Muscle layer of colon (tissue), 2 donors: ENCODE data around the gene TRAF5.

Experiments
- H3K27ac ChIP-seq: one replicate; pipeline ENCODE4 v1.7.0; 2013; ENCODE audit warnings: low read depth, mild to moderate bottlenecking, low read length, moderate library complexity
- H3K27me3 ChIP-seq, 2 donors: one replicate each; pipeline ENCODE4 v1.7.0; 2013; ENCODE audit warnings: low read length in 2 of 2, mild to moderate bottlenecking in 2 of 2; ENCODE audit not compliant: insufficient read depth in 2 of 2, control insufficient read depth in 1 of 2
- H3K36me3 ChIP-seq: one replicate; pipeline ENCODE4 v1.7.0; 2013; ENCODE audit warnings: mild to moderate bottlenecking, low read length; ENCODE audit not compliant: insufficient read depth
- H3K4me1 ChIP-seq: one replicate; pipeline ENCODE4 v1.7.0; 2013; ENCODE audit warnings: mild to moderate bottlenecking, low read length; ENCODE audit not compliant: insufficient read depth
- H3K4me3 ChIP-seq, 2 donors: one replicate each; pipeline ENCODE4 v1.7.0; 2013; ENCODE audit warnings: low read length in 2 of 2, low read depth in 1 of 2, mild to moderate bottlenecking in 1 of 2, moderate library complexity in 1 of 2
- H3K9ac ChIP-seq: one replicate; pipeline ENCODE4 v1.7.0; 2013; ENCODE audit warnings: low read length
- H3K9me3 ChIP-seq: one replicate; pipeline ENCODE4 v1.7.0; 2013; ENCODE audit warnings: mild to moderate bottlenecking, low read length
- donor health status: abdominal sarcoma.
- donor health status: Adenocarcinoma of cecum.

The TRAF5 gene

GRCh38 chr1:211326528-211327345 is at the start of gene TRAF5:
TRAF5 (plus strand) TSS chr1:211326833; CDS start chr1:211353240, 26,407 bp downstream.
- peak within 1 kb of the TSS; percentile 72 to 91 for H3K4me3 ChIP-seq
- H3K36me3 ChIP-seq = no peaks in the 10 kb centered on the region
- peak within 1 kb of the TSS; percentile 82 for H3K27ac ChIP-seq
- peak within 1 kb of the TSS; percentile 49 for H3K9ac ChIP-seq
- H3K9me3 ChIP-seq = no peaks in the 10 kb centered on the region
- no peaks in the 10 kb centered on the region for H3K27me3 ChIP-seq
- H3K4me1 ChIP-seq = peaks cover 31% of the 10 kb centered on the region

GRCh38 chr1:211279340-211279739 is 47.3 kb upstream of the TRAF5 start:
- Histone ChIP-seq H3K9me3 (no peaks in the 10 kb centered on the region), H3K27ac (no peak overlapping the region), H3K4me3 (no peak overlapping the region), H3K4me1 (peaks cover 10% of the 10 kb centered on the region), H3K36me3 (peaks cover 51% of the 10 kb centered on the region), H3K9ac (no peak overlapping the region), H3K27me3 (no peaks in the 10 kb centered on the region)

- peaks cover 51% of the 10 kb centered on the region for H3K36me3 ChIP-seq
- H3K4me1 ChIP-seq = peaks cover 3% of the 10 kb centered on the region
- H3K9ac ChIP-seq = no peak overlapping the region
- no peak overlapping the region for H3K27ac ChIP-seq
- no peak overlapping the region for H3K4me3 ChIP-seq
- no peaks in the 10 kb centered on the region for H3K9me3 ChIP-seq
- no peaks in the 10 kb centered on the region for H3K27me3 ChIP-seq
Observed at GRCh38 chr1:211280910-211281309, 45.7 kb upstream of the TRAF5 start.

GRCh38 chr1:211281320-211282022 is 45.2 kb upstream of the TRAF5 start:
- Histone ChIP-seq H3K4me3 (no peak overlapping the region), H3K36me3 (peaks cover 48% of the 10 kb centered on the region), H3K27ac (no peak overlapping the region), H3K4me1 (no peaks in the 10 kb centered on the region), H3K27me3 (no peaks in the 10 kb centered on the region), H3K9me3 (no peaks in the 10 kb centered on the region), H3K9ac (no peak overlapping the region)

GRCh38 chr1:211282023-211282373 is 44.6 kb upstream of the TRAF5 start:
- H3K9ac ChIP-seq = no peak overlapping the region
- peaks cover 48% of the 10 kb centered on the region for H3K36me3 ChIP-seq
- H3K27me3 ChIP-seq = no peaks in the 10 kb centered on the region
- no peak overlapping the region for H3K27ac ChIP-seq
- H3K9me3 ChIP-seq = no peaks in the 10 kb centered on the region
- H3K4me3 ChIP-seq = no peak overlapping the region
- no peaks in the 10 kb centered on the region for H3K4me1 ChIP-seq

GRCh38 chr1:211285196-211285595 is 41.4 kb upstream of the TRAF5 start:
- H3K4me1 ChIP-seq = peaks cover 4% of the 10 kb centered on the region
- no peaks in the 10 kb centered on the region for H3K27me3 ChIP-seq
- H3K27ac ChIP-seq = no peak overlapping the region
- H3K4me3 ChIP-seq = no peak overlapping the region
- peaks cover 37% of the 10 kb centered on the region for H3K36me3 ChIP-seq
- H3K9me3 ChIP-seq = no peaks in the 10 kb centered on the region
- H3K9ac ChIP-seq = no peak overlapping the region

- H3K36me3 ChIP-seq = peaks cover 34% of the 10 kb centered on the region
- no peak overlapping the region for H3K4me3 ChIP-seq
- no peak overlapping the region for H3K9ac ChIP-seq
- no peaks in the 10 kb centered on the region for H3K27me3 ChIP-seq
- peaks cover 4% of the 10 kb centered on the region for H3K4me1 ChIP-seq
- no peaks in the 10 kb centered on the region for H3K9me3 ChIP-seq
- no peak overlapping the region for H3K27ac ChIP-seq
Observed at GRCh38 chr1:211287218-211287617, 39.4 kb upstream of the TRAF5 start.

GRCh38 chr1:211292411-211292810 is 34.2 kb upstream of the TRAF5 start:
- H3K36me3 ChIP-seq = peaks cover 45% of the 10 kb centered on the region
- H3K4me3 ChIP-seq = no peak overlapping the region
- H3K9ac ChIP-seq = no peak overlapping the region
- no peak overlapping the region for H3K27ac ChIP-seq
- peaks cover 4% of the 10 kb centered on the region for H3K4me1 ChIP-seq
- no peaks in the 10 kb centered on the region for H3K27me3 ChIP-seq
- H3K9me3 ChIP-seq = no peaks in the 10 kb centered on the region

- H3K9me3 ChIP-seq = no peaks in the 10 kb centered on the region
- H3K9ac ChIP-seq = no peak overlapping the region
- H3K27me3 ChIP-seq = no peaks in the 10 kb centered on the region
- H3K4me3 ChIP-seq = no peak overlapping the region
- H3K36me3 ChIP-seq = peaks cover 44% of the 10 kb centered on the region
- H3K4me1 ChIP-seq = no peaks in the 10 kb centered on the region
- H3K27ac ChIP-seq = no peak overlapping the region
Observed at GRCh38 chr1:211296396-211296795, 30.2 kb upstream of the TRAF5 start.

- no peak overlapping the region for H3K9ac ChIP-seq
- H3K4me1 ChIP-seq = no peaks in the 10 kb centered on the region
- no peak overlapping the region for H3K4me3 ChIP-seq
- peaks cover 34% of the 10 kb centered on the region for H3K36me3 ChIP-seq
- H3K27ac ChIP-seq = no peak overlapping the region
- H3K9me3 ChIP-seq = no peaks in the 10 kb centered on the region
- no peaks in the 10 kb centered on the region for H3K27me3 ChIP-seq
Observed at GRCh38 chr1:211305044-211305443, 21.6 kb upstream of the TRAF5 start.

- no peaks in the 10 kb centered on the region for H3K9me3 ChIP-seq
- no peak overlapping the region for H3K27ac ChIP-seq
- H3K27me3 ChIP-seq = no peaks in the 10 kb centered on the region
- H3K9ac ChIP-seq = no peak overlapping the region
- no peak overlapping the region for H3K4me3 ChIP-seq
- H3K4me1 ChIP-seq = no peaks in the 10 kb centered on the region
- peaks cover 31% of the 10 kb centered on the region for H3K36me3 ChIP-seq
Observed at GRCh38 chr1:211309617-211310016, 17.0 kb upstream of the TRAF5 start.
